BLaER1 treated with 17β-estradiol and CSF1 and Interleukin-3, amounts not matched to agents 10 nM and 100 nM (cell line): ENCODE results near the gene RAB3B.
A peak's percentile ranks its signal among the peaks of the same experiment; 100 is the strongest.
"Not testable (repeated sequence)": the region's sequence is repeated elsewhere in the genome, so short reads cannot be mapped to it uniquely, and the experiment has no call there.

ENCODE experiments used
- H3K27ac ChIP-seq, 11 experiments: shearing (Covaris generic); formaldehyde crosslinking; 2 replicates each; pipeline ENCODE4 v1.8.1; 2022
- H3K27me3 ChIP-seq, 11 experiments: shearing (Covaris generic); formaldehyde crosslinking; 2 replicates each; pipeline ENCODE4 v1.8.1; 2022
- H3K36me3 ChIP-seq, 11 experiments: shearing (Covaris generic); formaldehyde crosslinking; 2 replicates each; pipeline ENCODE4 v1.8.1; 2022
- H3K4me1 ChIP-seq, 10 experiments: shearing (Covaris generic); formaldehyde crosslinking; 2 replicates each; pipeline ENCODE4 v1.8.1; 2022
- H3K4me2 ChIP-seq, 11 experiments: shearing (Covaris generic); formaldehyde crosslinking; 2 replicates each; pipeline ENCODE4 v1.8.1; 2022
- H3K4me3 ChIP-seq, 10 experiments: shearing (Covaris generic); formaldehyde crosslinking; 2 replicates each; pipeline ENCODE4 v1.8.1; 2022
- H3K9ac ChIP-seq, 11 experiments: shearing (Covaris generic); formaldehyde crosslinking; 2 replicates each; pipeline ENCODE4 v1.8.1; 2022
- H3K9me3 ChIP-seq, 11 experiments: shearing (Covaris generic); formaldehyde crosslinking; replicated peaks in 1 of 11; 2 replicates each; pipeline ENCODE4 v1.8.1; 2022
- H4K20me1 ChIP-seq, 11 experiments: shearing (Covaris generic); formaldehyde crosslinking; 2 replicates each; pipeline ENCODE4 v1.8.1; 2022
- Cebpa-rat ChIP-seq, 11 experiments: shearing (Covaris generic); IDR thresholded peaks; 2 replicates each; pipeline ENCODE4 v1.8.1; 2022

Gene RAB3B

GRCh38 chr1:51907079-51907702 lies 83.3 kb downstream of the RAB3B start:
- Histone ChIP-seq H3K9ac (0 out of 22 replicates have a peak overlapping the region, but pooled peaks of 1 of the 11 experiments have one; percentile 4), H3K4me3 (no peak overlapping the region), H3K36me3 (no peaks in the 10 kb centered on the region), H4K20me1 (no peaks in the 10 kb centered on the region), H3K27ac (peak overlapping the region in 3 of 11 experiments; percentile 10 to 37 (median 23); a peak in 3 of 22 replicates), H3K4me2 (peak overlapping the region; percentile 8 to 66 (median 43); a peak in 18 of 22 replicates), H3K27me3 (no peaks in the 10 kb centered on the region), H3K4me1 (peaks cover 14 to 23% (median 21%) of the 10 kb centered on the region in 10 experiments), H3K9me3 (peaks cover 4 to 18% (median 15%) of the 10 kb centered on the region in 11 experiments; a peak in 17 of 22 replicates)
- TF ChIP-seq Cebpa-rat (IDR thresholded peaks at IDR 0.05) = peak in 4 of 11 experiments; percentile 11 to 53 (median 30); a peak in 5 of 22 replicates

DNA sequence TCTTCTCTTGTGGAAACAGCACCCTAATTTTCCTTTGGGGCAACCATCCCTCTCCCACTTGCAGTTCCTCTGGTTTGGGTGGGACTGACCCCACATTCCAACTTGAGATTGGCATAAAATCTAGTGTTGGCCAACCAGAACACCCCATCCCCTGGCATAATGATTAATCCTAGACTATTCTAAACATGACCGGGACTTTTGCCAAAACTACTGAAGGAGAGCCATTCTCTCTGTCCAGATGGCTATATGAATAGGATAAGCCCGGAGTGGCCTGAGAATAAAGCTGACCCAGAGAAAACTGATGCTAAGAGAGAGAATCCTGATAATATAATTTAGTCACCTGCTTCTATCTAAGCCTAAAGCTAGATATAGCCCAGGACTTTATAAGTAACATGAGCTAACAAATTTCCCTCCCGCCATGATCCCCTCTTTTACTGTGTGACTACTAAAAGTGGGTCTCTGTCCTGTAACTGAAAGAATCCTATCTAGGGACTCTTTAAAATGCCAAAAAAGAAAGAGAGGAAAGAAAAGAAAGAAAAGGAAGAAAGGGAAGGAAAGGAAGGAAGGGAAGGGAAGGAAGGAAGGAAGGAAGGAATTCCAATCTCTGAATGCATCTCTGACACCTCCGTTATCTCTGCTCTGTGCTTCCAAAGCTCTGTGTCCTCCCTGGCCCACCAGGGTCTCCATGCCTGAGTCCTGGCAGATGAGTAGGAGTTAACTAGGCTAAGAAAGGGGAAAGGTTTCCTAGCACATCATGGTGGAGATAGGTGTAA lies 84.0 kb downstream of the RAB3B start:
- H3K9me3 ChIP-seq = peaks cover 4 to 18% (median 15%) of the 10 kb centered on the region in 11 experiments; a peak in 17 of 22 replicates
- H3K27ac ChIP-seq = peak overlapping the region in 3 of 11 experiments; percentile 10 to 37 (median 23); a peak in 3 of 22 replicates
- no peak overlapping the region for H3K9ac ChIP-seq
- H3K4me3 ChIP-seq = no peak overlapping the region
- no peaks in the 10 kb centered on the region for H3K27me3 ChIP-seq
- peaks cover 14 to 23% (median 21%) of the 10 kb centered on the region in 10 experiments for H3K4me1 ChIP-seq
- H4K20me1 ChIP-seq = no peaks in the 10 kb centered on the region
- H3K36me3 ChIP-seq = no peaks in the 10 kb centered on the region
- peak overlapping the region in 10 of 11 experiments; percentile 16 to 66 (median 45); a peak in 15 of 22 replicates for H3K4me2 ChIP-seq
- no peak for TF ChIP-seq Cebpa-rat (IDR thresholded peaks at IDR 0.05)

GRCh38 chr1:51902456-51902855 lies 88.0 kb downstream of the RAB3B start:
- no peak for TF ChIP-seq Cebpa-rat (IDR thresholded peaks at IDR 0.05)
- peaks cover 6 to 8% (median 7%) of the 10 kb centered on the region in 10 experiments for H3K4me1 ChIP-seq
- peaks cover 4 to 18% (median 15%) of the 10 kb centered on the region in 11 experiments; a peak in 17 of 22 replicates for H3K9me3 ChIP-seq
- H3K36me3 ChIP-seq = no peaks in the 10 kb centered on the region
- no peak overlapping the region for H3K9ac ChIP-seq
- no peak overlapping the region for H3K27ac ChIP-seq
- H3K4me3 ChIP-seq = no peak overlapping the region
- no peaks in the 10 kb centered on the region for H3K27me3 ChIP-seq
- no peaks in the 10 kb centered on the region for H4K20me1 ChIP-seq
- H3K4me2 ChIP-seq = no peak overlapping the region

DNA sequence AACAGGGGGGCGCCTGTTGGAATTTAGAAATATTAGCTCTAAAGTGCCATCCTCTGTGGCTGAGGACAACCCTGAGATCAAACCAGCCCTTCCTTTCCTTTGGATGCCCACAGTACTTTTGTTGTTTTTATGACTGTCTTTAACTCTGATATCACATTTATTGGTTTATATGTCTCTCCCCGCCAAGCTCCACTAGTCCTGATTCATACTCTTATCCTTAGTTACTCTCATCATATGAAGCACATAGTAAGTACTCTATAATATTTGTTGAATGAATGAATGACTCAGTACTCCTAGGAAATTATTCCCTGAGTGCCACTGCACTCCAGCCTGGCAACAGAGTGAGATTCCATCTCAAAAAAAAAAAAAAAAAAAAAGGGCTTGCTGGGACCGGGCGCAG lies 89.3 kb downstream of the RAB3B start:
- Histone ChIP-seq H3K4me2 (no peak overlapping the region), H3K27me3 (no peaks in the 10 kb centered on the region), H3K9ac (no peak overlapping the region), H3K4me3 (no peak overlapping the region), H3K9me3 (peaks cover under 1 to 8% (median 5%) of the 10 kb centered on the region in 11 experiments; a peak in 17 of 22 replicates), H4K20me1 (no peaks in the 10 kb centered on the region), H3K4me1 (no peaks in the 10 kb centered on the region), H3K27ac (no peak overlapping the region), H3K36me3 (no peaks in the 10 kb centered on the region)
- TF ChIP-seq Cebpa-rat (IDR thresholded peaks at IDR 0.05) = no peak

DNA sequence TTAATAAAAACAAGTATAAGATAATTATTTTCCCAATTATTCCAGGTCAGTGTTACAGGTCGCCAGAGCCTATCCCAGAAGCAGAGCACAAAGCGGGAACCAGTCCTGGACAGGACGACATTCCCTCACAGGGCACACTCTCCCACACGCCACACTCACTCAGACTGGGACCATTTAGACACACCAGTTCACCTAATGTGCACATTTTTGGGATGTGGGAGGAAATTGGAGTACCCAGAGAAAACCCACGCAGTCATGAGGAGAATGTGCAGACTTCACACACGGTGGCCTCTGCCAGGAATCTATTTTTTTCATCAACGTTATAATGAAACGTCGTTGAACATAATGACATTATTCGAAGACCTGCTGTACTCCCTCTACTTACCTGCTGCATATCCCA lies 91.5 kb downstream of the RAB3B start:
- Histone ChIP-seq H3K4me2 (no peak overlapping the region), H3K36me3 (no peaks in the 10 kb centered on the region), H3K4me1 (no peaks in the 10 kb centered on the region), H3K27ac (no peak overlapping the region), H3K9me3 (no peaks in the 10 kb centered on the region), H3K27me3 (no peaks in the 10 kb centered on the region), H3K4me3 (no peak overlapping the region), H3K9ac (no peak overlapping the region), H4K20me1 (no peaks in the 10 kb centered on the region)
- TF ChIP-seq Cebpa-rat (IDR thresholded peaks at IDR 0.05) = no peak

GRCh38 chr1:51898090-51898734 lies 92.3 kb downstream of the RAB3B start:
- Histone ChIP-seq H3K27ac (no peak overlapping the region), H3K4me2 (no peak overlapping the region), H4K20me1 (no peaks in the 10 kb centered on the region), H3K9ac (no peak overlapping the region), H3K36me3 (no peaks in the 10 kb centered on the region), H3K4me3 (no peak overlapping the region), H3K9me3 (peaks cover 0 to 4% (median 0%) of the 10 kb centered on the region in 11 experiments; a peak in 2 of 22 replicates), H3K27me3 (no peaks in the 10 kb centered on the region), H3K4me1 (no peaks in the 10 kb centered on the region)
- no peak for TF ChIP-seq Cebpa-rat (IDR thresholded peaks at IDR 0.05)

GRCh38 chr1:51897699-51898031 lies 92.8 kb downstream of the RAB3B start:
- Histone ChIP-seq H3K27ac (no peak overlapping the region), H3K9ac (no peak overlapping the region), H3K9me3 (peaks cover 0 to 4% (median 0%) of the 10 kb centered on the region in 11 experiments; a peak in 2 of 22 replicates), H3K4me1 (no peaks in the 10 kb centered on the region), H3K27me3 (no peaks in the 10 kb centered on the region), H3K4me2 (no peak overlapping the region), H3K36me3 (no peaks in the 10 kb centered on the region), H3K4me3 (no peak overlapping the region), H4K20me1 (no peaks in the 10 kb centered on the region)
- TF ChIP-seq Cebpa-rat (IDR thresholded peaks at IDR 0.05) = no peak

DNA sequence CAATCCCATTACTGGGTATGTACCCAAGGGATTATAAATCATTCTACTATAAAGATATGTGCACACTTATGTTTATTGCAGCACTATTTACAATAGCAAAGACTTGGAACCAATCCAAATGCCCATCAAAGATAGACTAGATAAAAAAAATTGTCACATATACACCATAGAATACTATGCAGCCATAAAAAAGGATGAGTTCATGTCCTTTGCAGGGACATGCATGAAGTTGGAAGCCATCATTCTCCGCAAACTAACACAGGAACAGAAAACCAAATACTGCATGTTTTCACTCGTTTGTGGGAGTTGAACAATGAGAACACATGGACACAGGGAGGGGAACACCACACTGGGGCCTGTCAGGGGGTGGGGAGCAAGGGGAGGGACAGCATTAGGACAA lies 95.8 kb downstream of the RAB3B start:
- not testable (repeated sequence) for H3K27ac ChIP-seq, H3K4me3 ChIP-seq, H3K36me3 ChIP-seq, H3K9me3 ChIP-seq, H4K20me1 ChIP-seq, H3K4me1 ChIP-seq, H3K9ac ChIP-seq, H3K27me3 ChIP-seq, H3K4me2 ChIP-seq
